B cell (primary cell): Measurements from ENCODE around the gene ERBB4. TPM values are rescaled to one million over a fixed set of nuclear protein-coding genes. Genes with fewer than 3 reads are reported as not detected.

Source experiments
- ATAC-seq: fragments of 200-7000 bp; cut with Tn5 transposase; one replicate; pipeline ENCODE4 v1.10.0; 2021; ENCODE audit warnings: low read depth, mild to moderate bottlenecking, moderate number of reproducible peaks, moderate library complexity
- CTCF ChIA-PET: fragments of 350-600 bp; sonication (Branson Sonifier 250); formaldehyde crosslinking; loops from one replicate; lab custom pipeline; 2021; ENCODE audit warnings: antibody characterized with exemption, inconsistent platforms; lab: Charles Lee
- POLR2A ChIA-PET: fragments of 350-600 bp; sonication (Branson Sonifier 250); formaldehyde crosslinking; loops from one replicate; lab custom pipeline; 2021; ENCODE audit warnings: antibody characterized with exemption; lab: Charles Lee
- DNase-seq: peaks from one replicate; pipeline ENCODE4 v3.0.0; 2013
- H2AFZ ChIP-seq: 2 replicates; pipeline ENCODE4 v1.6.1; 2012; ENCODE audit warnings: mild to moderate bottlenecking, low read depth, low read length; ENCODE audit not compliant: insufficient read depth, poor library complexity, severe bottlenecking
- H3K27ac ChIP-seq, 2 donors: 1 replicate in 1 of 2; 2 replicates in 1 of 2; pipeline ENCODE4 v1.5.1; 2012 to 2013; ENCODE audit warnings: low read length in 2 of 2, mild to moderate bottlenecking in 2 of 2, moderate library complexity in 1 of 2
- H3K27me3 ChIP-seq, 4 experiments: fragments of 200-600 bp in 1 of 4; sonication (generic) in 1 of 4; replicated peaks in 1 of 4; 1 replicate in 2 of 4; 2 replicates in 2 of 4; pipeline versions ENCODE4 v1.6.1 to v1.7.0; 2013 to 2016; ENCODE audit warnings: low read length in 3 of 4, mild to moderate bottlenecking in 2 of 4, mixed read lengths in 1 of 4, moderate library complexity in 1 of 4; ENCODE audit not compliant: insufficient read depth in 4 of 4, control insufficient read depth in 3 of 4; ENCODE audit errors: control extremely low read depth in 1 of 4
- H3K36me3 ChIP-seq, 2 experiments: replicated peaks in 1 of 2; 1 replicate in 1 of 2; 2 replicates in 1 of 2; pipeline versions ENCODE4 v1.6.1 to v1.7.1; 2013; ENCODE audit warnings: low read length in 1 of 2; ENCODE audit not compliant: insufficient read depth in 2 of 2, control insufficient read depth in 1 of 2; ENCODE audit errors: control extremely low read depth in 1 of 2, extremely low read depth in 1 of 2
- H3K4me1 ChIP-seq, 2 donors: fragments of 200-600 bp in 1 of 2; sonication (generic) in 1 of 2; 1 replicate in 1 of 2; 2 replicates in 1 of 2; pipeline versions ENCODE4 v1.5.1 to v1.6.1; 2013 to 2017; ENCODE audit warnings: low read length in 2 of 2; ENCODE audit not compliant: control insufficient read depth in 2 of 2, insufficient read depth in 2 of 2
- H3K4me2 ChIP-seq: replicated peaks from 2 replicates; pipeline ENCODE3; 2012; ENCODE audit warnings: mild to moderate bottlenecking, low read depth, low read length; ENCODE audit not compliant: poor library complexity, severe bottlenecking
- H3K4me3 ChIP-seq, 5 experiments: fragments of 200-600 bp in 1 of 5; sonication (generic) in 1 of 5; 1 replicate in 3 of 5; 2 replicates in 2 of 5; pipeline versions ENCODE4 v1.5.1 to v1.7.0; 2011 to 2016; ENCODE audit warnings: low read length in 4 of 5, mild to moderate bottlenecking in 4 of 5, low read depth in 2 of 5, control low read depth in 1 of 5, moderate library complexity in 1 of 5; ENCODE audit not compliant: insufficient read depth in 1 of 5; ENCODE audit errors: control extremely low read depth in 1 of 5, extremely low read depth in 1 of 5
- H3K79me2 ChIP-seq: fragments of 200-600 bp; sonication (generic); one replicate; pipeline ENCODE4 v1.6.0; 2016; ENCODE audit warnings: low read length; ENCODE audit not compliant: control insufficient read depth, insufficient read depth
- H3K9ac ChIP-seq: fragments of 200-600 bp; sonication (generic); 2 replicates; pipeline ENCODE4 v1.6.1; 2017; ENCODE audit warnings: mild to moderate bottlenecking, low read length, moderate library complexity
- H3K9me3 ChIP-seq, 3 donors: one replicate each; pipeline versions ENCODE4 v1.6.1 to v1.7.1; 2013; ENCODE audit warnings: low read length in 2 of 3; ENCODE audit not compliant: control insufficient read depth in 2 of 3, insufficient read depth in 1 of 3; ENCODE audit errors: control extremely low read depth in 1 of 3
- H4K20me1 ChIP-seq: 2 replicates; pipeline ENCODE4 v1.6.0; 2012; ENCODE audit warnings: mild to moderate bottlenecking, low read length; ENCODE audit not compliant: insufficient read depth, control insufficient read depth, poor library complexity, severe bottlenecking
- H3K27ac Mint-ChIP-seq: one replicate; pipeline ENCODE4 v1.8.0; 2021; ENCODE audit warnings: mixed read lengths
- H3K27me3 Mint-ChIP-seq: one replicate; pipeline ENCODE4 v1.8.0; 2021; ENCODE audit warnings: mixed read lengths
- H3K4me1 Mint-ChIP-seq: one replicate; pipeline ENCODE4 v1.8.0; 2021; ENCODE audit warnings: mixed read lengths
- H3K4me3 Mint-ChIP-seq: one replicate; pipeline ENCODE4 v1.8.0; 2021; ENCODE audit warnings: mixed read lengths
- H3K9me3 Mint-ChIP-seq: one replicate; pipeline ENCODE4 v1.8.0; 2022; ENCODE audit warnings: mixed read lengths; ENCODE audit not compliant: insufficient read depth
- EZH2 ChIP-seq: IDR thresholded peaks from 2 replicates; pipeline ENCODE4 v1.6.1; 2012; ENCODE audit warnings: borderline replicate concordance, low read depth, mild to moderate bottlenecking, moderate library complexity, low read length; ENCODE audit not compliant: insufficient read depth, poor library complexity, severe bottlenecking
- WGBS: methylation state at CpG from one replicate; pipeline ENCODE4 v1.1.5; 2013; ENCODE audit warnings: missing lambda C conversion rate; ENCODE audit not compliant: insufficient coverage; 5-methylcytosine and 5-hydroxymethylcytosine counted together
- intact Hi-C: fragments of 100-400 bp; cut with micrococcal nuclease; formaldehyde crosslinking; loops from one replicate; pipeline ENCODE4 v1.10.0; 2022
- polyA plus RNA-seq: library from polyadenylated mRNA; depleted of rRNA; stranded (reverse); fragments of >200 nt; gene quantifications from 2 replicates; pipeline ENCODE4 v1.2.3, GENCODE V29; 2012
- total RNA-seq, 2 donors: library from RNA; stranded (reverse); fragments of 120-200 nt in 1 of 2; gene quantifications; 1 replicate in 1 of 2; 2 replicates in 1 of 2; pipeline versions ENCODE4 v1.2.3 to v1.2.4, GENCODE V29; 2013 to 2022
- TF ChIP-seq, protein P1 (sequence below): fragments of 200-600 bp; IDR thresholded peaks from one replicate; pipeline ENCODE4 v1.8.0; 2022; ENCODE audit warnings: antibody characterized with exemption, mild to moderate bottlenecking

ERBB4 gene
- total and polyA plus RNA-seq, 2 donors (not counting 1 experiment from before 2014, with no cell fraction given): not detected

DNA sequence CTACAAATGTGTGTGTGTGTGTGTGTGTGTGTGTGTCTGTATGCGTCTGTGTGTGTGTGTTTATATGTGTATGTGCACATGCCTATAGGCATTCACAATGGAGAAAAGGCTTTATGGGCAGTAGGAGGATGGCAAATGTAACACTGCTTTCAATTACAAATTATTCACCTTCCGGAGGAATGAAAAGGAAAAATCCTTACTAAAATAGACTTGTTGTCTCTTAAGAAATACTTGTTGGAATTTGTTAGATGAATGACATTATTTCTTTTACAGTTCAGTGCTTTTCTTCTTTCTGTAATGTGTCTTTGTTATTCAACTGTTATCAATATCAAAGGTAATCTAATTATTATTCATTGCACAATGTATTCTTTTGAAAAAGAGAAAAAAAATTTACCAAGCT lies 874.3 kb downstream of the ERBB4 start:
- Histone ChIP-seq H3K36me3 (no peaks in the 10 kb centered on the region), H3K4me1 (no peaks in the 10 kb centered on the region), H3K79me2 (no peaks in the 10 kb centered on the region), H3K4me3 (no peak overlapping the region), H4K20me1 (no peaks in the 10 kb centered on the region), H3K4me2 (no peak overlapping the region), H3K27ac (no peak overlapping the region), H2AFZ (no peak overlapping the region), H3K9ac (no peak overlapping the region), H3K9me3 (no peaks in the 10 kb centered on the region), H3K27me3 (no peaks in the 10 kb centered on the region)
- ChIA-PET POLR2A (no interaction called here), CTCF (no interaction called here)
- intact Hi-C loops: no loop called here
- no CpG with 5 or more reads among the region's 2 CpGs for WGBS
- no peaks in the 10 kb centered on the region for H3K9me3 Mint-ChIP-seq
- H3K4me3 Mint-ChIP-seq: no peak overlapping the region
- no peak for DNase-seq
- H3K27ac Mint-ChIP-seq: no peak overlapping the region
- no peaks in the 10 kb centered on the region for H3K27me3 Mint-ChIP-seq
- TF ChIP-seq, protein P1, sequence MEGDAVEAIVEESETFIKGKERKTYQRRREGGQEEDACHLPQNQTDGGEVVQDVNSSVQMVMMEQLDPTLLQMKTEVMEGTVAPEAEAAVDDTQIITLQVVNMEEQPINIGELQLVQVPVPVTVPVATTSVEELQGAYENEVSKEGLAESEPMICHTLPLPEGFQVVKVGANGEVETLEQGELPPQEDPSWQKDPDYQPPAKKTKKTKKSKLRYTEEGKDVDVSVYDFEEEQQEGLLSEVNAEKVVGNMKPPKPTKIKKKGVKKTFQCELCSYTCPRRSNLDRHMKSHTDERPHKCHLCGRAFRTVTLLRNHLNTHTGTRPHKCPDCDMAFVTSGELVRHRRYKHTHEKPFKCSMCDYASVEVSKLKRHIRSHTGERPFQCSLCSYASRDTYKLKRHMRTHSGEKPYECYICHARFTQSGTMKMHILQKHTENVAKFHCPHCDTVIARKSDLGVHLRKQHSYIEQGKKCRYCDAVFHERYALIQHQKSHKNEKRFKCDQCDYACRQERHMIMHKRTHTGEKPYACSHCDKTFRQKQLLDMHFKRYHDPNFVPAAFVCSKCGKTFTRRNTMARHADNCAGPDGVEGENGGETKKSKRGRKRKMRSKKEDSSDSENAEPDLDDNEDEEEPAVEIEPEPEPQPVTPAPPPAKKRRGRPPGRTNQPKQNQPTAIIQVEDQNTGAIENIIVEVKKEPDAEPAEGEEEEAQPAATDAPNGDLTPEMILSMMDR: no peak
- TF ChIP-seq EZH2: no peak
- no peak for ATAC-seq
- H3K4me1 Mint-ChIP-seq: no peaks in the 10 kb centered on the region

DNA sequence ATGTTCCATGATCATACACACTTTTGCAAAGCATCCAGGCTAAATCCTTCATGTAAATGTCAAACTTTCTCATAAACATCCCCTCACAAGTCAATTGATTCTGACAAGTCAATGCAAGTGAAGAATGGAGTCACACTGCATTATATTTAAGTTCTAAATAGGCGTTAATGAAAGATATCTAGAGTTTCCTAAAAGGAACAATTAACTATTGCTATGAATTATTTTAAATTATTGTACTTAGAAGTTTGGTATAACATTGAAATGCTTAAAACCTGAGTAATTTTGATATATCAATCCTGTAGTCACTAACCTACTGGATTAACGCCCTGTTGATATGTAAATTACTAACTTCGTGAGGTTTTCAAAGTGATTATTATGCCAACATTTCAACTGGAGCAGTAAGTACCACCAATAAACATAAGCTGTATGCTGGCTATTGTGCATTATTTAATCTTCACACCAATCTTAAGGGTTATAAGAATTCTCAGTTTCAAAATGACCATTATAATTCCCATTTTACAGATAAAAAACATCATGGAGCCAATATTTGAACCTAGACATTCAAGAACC lies 884.3 kb downstream of the ERBB4 start:
- Histone ChIP-seq H2AFZ (no peak overlapping the region), H3K79me2 (no peaks in the 10 kb centered on the region), H3K9me3 (no peaks in the 10 kb centered on the region), H3K4me1 (no peaks in the 10 kb centered on the region), H4K20me1 (no peaks in the 10 kb centered on the region), H3K9ac (no peak overlapping the region), H3K4me2 (no peak overlapping the region), H3K4me3 (no peak overlapping the region), H3K27ac (no peak overlapping the region), H3K36me3 (no peaks in the 10 kb centered on the region), H3K27me3 (no peaks in the 10 kb centered on the region)
- no peak for ATAC-seq
- ChIA-PET CTCF (no interaction called here), POLR2A (no interaction called here)
- Mint-ChIP-seq H3K4me3 (no peak overlapping the region), H3K4me1 (no peaks in the 10 kb centered on the region), H3K27me3 (no peaks in the 10 kb centered on the region), H3K9me3 (no peaks in the 10 kb centered on the region), H3K27ac (no peak overlapping the region)
- TF ChIP-seq, protein P1: no peak
- TF ChIP-seq EZH2: no peak
- intact Hi-C loops: no loop called here
- WGBS: no CpG with 5 or more reads among the region's 3 CpGs
- no peak for DNase-seq
